Thyroid gland (tissue), 4 donors: ENCODE measurements around the gene ENAH. TPM values are rescaled to one million over a fixed set of nuclear protein-coding genes. Genes with fewer than 3 reads are reported as not detected.

Experiments
- DNase-seq, 2 donors: peaks; one replicate each; pipeline ENCODE4 v3.0.0-alpha.2; 2019
- H3K27ac ChIP-seq, 3 donors: fragments of 200-600 bp; sonication (generic); 1 replicate in 2 of 3; 2 replicates in 1 of 3; pipeline ENCODE4 v1.5.1; 2016 to 2019; ENCODE audit warnings: mild to moderate bottlenecking in 1 of 3, moderate library complexity in 1 of 3
- H3K27me3 ChIP-seq: fragments of 200-600 bp; sonication (generic); one replicate; pipeline ENCODE4 v1.5.1; 2019
- H3K36me3 ChIP-seq, 2 donors: fragments of 200-600 bp; sonication (generic); one replicate each; pipeline ENCODE4 v1.5.1; 2016 to 2019
- H3K4me1 ChIP-seq, 2 donors: fragments of 200-600 bp; sonication (generic); one replicate each; pipeline ENCODE4 v1.5.1; 2017 to 2019
- H3K4me3 ChIP-seq, 3 donors: fragments of 200-600 bp; sonication (generic); replicated peaks in 1 of 3; 1 replicate in 2 of 3; 2 replicates in 1 of 3; pipeline ENCODE4 v1.5.1; 2016; ENCODE audit warnings: mild to moderate bottlenecking in 1 of 3
- H3K9me3 ChIP-seq: fragments of 200-600 bp; sonication (generic); one replicate; pipeline ENCODE4 v1.5.1; 2017
- CTCF ChIP-seq, 6 experiments: fragments of 200-600 bp in 3 of 6; fragments of 450-650 bp in 3 of 6; sonication (generic) in 3 of 6; IDR thresholded peaks; one replicate each; pipeline ENCODE4 v1.5.1; 2016 to 2019; ENCODE audit warnings: antibody characterized with exemption in 6 of 6, mild to moderate bottlenecking in 2 of 6, inconsistent platforms in 1 of 6, moderate library complexity in 1 of 6
- POLR2A ChIP-seq, 2 donors: fragments of 450-650 bp; IDR thresholded peaks; one replicate each; pipeline ENCODE4 v1.6.1; 2017; ENCODE audit warnings: antibody characterized with exemption in 2 of 2, mild to moderate bottlenecking in 2 of 2, moderate library complexity in 1 of 2
- WGBS, 2 donors: methylation state at CpG; one replicate each; pipeline ENCODE4 v1.1.5; 2017; 5-methylcytosine and 5-hydroxymethylcytosine counted together
- intact Hi-C: fragments of 100-400 bp; cut with DNase I; formaldehyde crosslinking; loops from one replicate; pipeline ENCODE4 v1.15.1; 2023
- total RNA-seq, 4 donors: library from RNA; depleted of rRNA; stranded (reverse); fragments of >200 nt; gene quantifications; one replicate each; pipeline ENCODE4 v1.2.3, GENCODE V29; 2016

Gene ENAH
- total RNA-seq, 4 donors from 2014 or later: 24.5 to 31.4 (median 28.5) TPM

- 75 to 80% methylated on average over 4 of the region's 4 CpGs for WGBS, 2 donors
- H3K27me3 ChIP-seq: no peaks in the 10 kb centered on the region
- H3K9me3 ChIP-seq: no peaks in the 10 kb centered on the region
- TF ChIP-seq CTCF (IDR thresholded peaks at IDR 0.05) (no peak), POLR2A (IDR thresholded peaks at IDR 0.05) (no peak)
- intact Hi-C loops: no loop called here
- no peak overlapping the region for H3K4me3 ChIP-seq
- H3K36me3 ChIP-seq: no peaks in the 10 kb centered on the region
- no peak for DNase-seq
- no peak overlapping the region for H3K27ac ChIP-seq
- H3K4me1 ChIP-seq: peaks cover 0 to 13% of the 10 kb centered on the region in 2 donors
These were observed 39.1 kb upstream of the ENAH start for GRCh38 chr1:225691861-225692516.

GRCh38 chr1:225691377-225691776 is 38.5 kb upstream of the ENAH start:
- intact Hi-C loops: no loop called here
- H3K36me3 ChIP-seq: no peaks in the 10 kb centered on the region
- WGBS, 2 donors: 60 to 67% methylated on average over 2 of the region's 2 CpGs
- H3K4me1 ChIP-seq: peaks cover 0 to 13% of the 10 kb centered on the region in 2 donors
- H3K27ac ChIP-seq: no peak overlapping the region
- no peak for DNase-seq
- no peaks in the 10 kb centered on the region for H3K27me3 ChIP-seq
- H3K9me3 ChIP-seq: no peaks in the 10 kb centered on the region
- no peak overlapping the region for H3K4me3 ChIP-seq
- TF ChIP-seq POLR2A (IDR thresholded peaks at IDR 0.05) (no peak), CTCF (IDR thresholded peaks at IDR 0.05) (no peak)

- TF ChIP-seq CTCF (IDR thresholded peaks at IDR 0.05): no peak
- no peak for TF ChIP-seq POLR2A (IDR thresholded peaks at IDR 0.05)
- Histone ChIP-seq H3K27ac (no peak overlapping the region), H3K4me3 (no peak overlapping the region), H3K36me3 (no peaks in the 10 kb centered on the region), H3K9me3 (no peaks in the 10 kb centered on the region), H3K4me1 (peaks cover 0 to 13% of the 10 kb centered on the region in 2 donors), H3K27me3 (no peaks in the 10 kb centered on the region)
- no peak for DNase-seq
- 96 to 98% methylated on average over 2 of the region's 2 CpGs for WGBS, 2 donors
- intact Hi-C loops: no loop called here
These were observed 37.0 kb upstream of the ENAH start for GRCh38 chr1:225689882-225690459.

GRCh38 chr1:225688345-225688744 is 35.4 kb upstream of the ENAH start:
- 96% methylated on average over 2 of the region's 2 CpGs for WGBS, 2 donors
- H3K9me3 ChIP-seq: no peaks in the 10 kb centered on the region
- intact Hi-C loops: no loop called here

More at GRCh38 chr1:225688345-225688744, 35.4 kb upstream of the ENAH start:
- H3K27ac ChIP-seq: no peak overlapping the region
- H3K27me3 ChIP-seq: no peaks in the 10 kb centered on the region
- no peak overlapping the region for H3K4me3 ChIP-seq
- TF ChIP-seq POLR2A (IDR thresholded peaks at IDR 0.05) (no peak), CTCF (IDR thresholded peaks at IDR 0.05) (no peak)
- H3K36me3 ChIP-seq: no peaks in the 10 kb centered on the region
- no peak for DNase-seq
- H3K4me1 ChIP-seq: peaks cover 0 to 13% of the 10 kb centered on the region in 2 donors
